ENCODE results near the gene LDHA. TPM values are rescaled to one million over a fixed set of nuclear protein-coding genes. Genes with fewer than 3 reads are reported as not detected.
"Not testable (repeated sequence)": the region's sequence is repeated elsewhere in the genome, so short reads cannot be mapped to it uniquely, and the experiment has no call there.

LDHA gene
- total RNA-seq, 2 donors from 2014 or later = 187 to 316 TPM

- peak overlapping the region; percentile 96 to 98 for H3K27ac ChIP-seq
- peak overlapping the region; percentile 82 to 86 for H3K4me3 ChIP-seq
- H3K4me1 ChIP-seq = peaks cover 0 to 12% of the 10 kb centered on the region in 2 donors
- no peaks in the 10 kb centered on the region for H3K9me3 ChIP-seq
- peak; percentile 98 for DNase-seq (ENCODE audit: low spot score)
- TF ChIP-seq CTCF (IDR thresholded peaks at IDR 0.05) = no peak
- H3K36me3 ChIP-seq = peaks cover 41% of the 10 kb centered on the region
- H3K27me3 ChIP-seq = no peaks in the 10 kb centered on the region
Observed at GRCh38 chr11:18395735-18396504, 1.6 kb downstream of the LDHA start.

GRCh38 chr11:18397921-18398320 lies 3.6 kb downstream of the LDHA start:
- H3K9me3 ChIP-seq = no peaks in the 10 kb centered on the region
- H3K4me3 ChIP-seq = no peak overlapping the region
- H3K27me3 ChIP-seq = no peaks in the 10 kb centered on the region
- no peak for DNase-seq (ENCODE audit: low spot score)
- H3K36me3 ChIP-seq = peaks cover 60% of the 10 kb centered on the region
- no peak for TF ChIP-seq CTCF (IDR thresholded peaks at IDR 0.05)
- H3K4me1 ChIP-seq = peaks cover 0 to 12% of the 10 kb centered on the region in 2 donors
- H3K27ac ChIP-seq = no peak overlapping the region

DNA sequence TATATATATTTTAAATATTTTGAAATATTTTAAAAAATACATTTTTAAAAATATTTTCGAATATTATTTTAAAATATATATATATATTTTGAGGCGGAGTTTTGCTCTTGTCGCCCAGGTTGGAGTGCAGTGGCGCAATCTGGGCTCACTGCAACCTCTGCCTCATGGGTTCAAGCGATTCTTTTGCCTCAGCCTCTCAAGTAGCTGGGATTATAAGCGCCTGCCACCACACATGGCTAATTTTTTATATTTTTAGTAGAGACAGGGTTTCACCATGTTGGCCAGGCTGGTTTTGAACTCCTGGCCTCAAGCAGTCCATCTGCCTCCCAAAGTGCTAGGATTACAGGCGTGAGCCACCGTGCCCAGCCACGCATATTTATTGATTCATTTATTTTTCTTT lies 6.7 kb downstream of the LDHA start:
- not testable (repeated sequence) for H3K27ac ChIP-seq, H3K9me3 ChIP-seq, H3K4me1 ChIP-seq, H3K4me3 ChIP-seq, H3K27me3 ChIP-seq
- peak; percentile 52 for DNase-seq (ENCODE audit: low spot score)
- H3K36me3 ChIP-seq = peaks cover 92% of the 10 kb centered on the region

- no peaks in the 10 kb centered on the region for H3K4me1 ChIP-seq
- peak; percentile 40 for DNase-seq (ENCODE audit: low spot score)
- H3K4me3 ChIP-seq = no peak overlapping the region
- H3K27me3 ChIP-seq = no peaks in the 10 kb centered on the region
- H3K9me3 ChIP-seq = no peaks in the 10 kb centered on the region
- peaks cover 94% of the 10 kb centered on the region for H3K36me3 ChIP-seq
- no peak overlapping the region for H3K27ac ChIP-seq
- no peak for TF ChIP-seq CTCF (IDR thresholded peaks at IDR 0.05)
Observed at GRCh38 chr11:18404062-18404461, 9.7 kb downstream of the LDHA start.

DNA sequence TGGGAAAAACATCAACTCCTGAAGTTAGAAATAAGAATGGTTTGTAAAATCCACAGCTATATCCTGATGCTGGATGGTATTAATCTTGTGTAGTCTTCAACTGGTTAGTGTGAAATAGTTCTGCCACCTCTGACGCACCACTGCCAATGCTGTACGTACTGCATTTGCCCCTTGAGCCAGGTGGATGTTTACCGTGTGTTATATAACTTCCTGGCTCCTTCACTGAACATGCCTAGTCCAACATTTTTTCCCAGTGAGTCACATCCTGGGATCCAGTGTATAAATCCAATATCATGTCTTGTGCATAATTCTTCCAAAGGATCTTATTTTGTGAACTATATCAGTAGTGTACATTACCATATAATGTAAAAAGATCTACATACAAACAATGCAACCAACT lies 13.0 kb downstream of the LDHA start:
- not testable (repeated sequence) for H3K4me1 ChIP-seq; H3K4me3 ChIP-seq; H3K27me3 ChIP-seq; DNase-seq (ENCODE audit: low spot score); H3K27ac ChIP-seq; H3K9me3 ChIP-seq
- peaks cover 62% of the 10 kb centered on the region for H3K36me3 ChIP-seq

DNA sequence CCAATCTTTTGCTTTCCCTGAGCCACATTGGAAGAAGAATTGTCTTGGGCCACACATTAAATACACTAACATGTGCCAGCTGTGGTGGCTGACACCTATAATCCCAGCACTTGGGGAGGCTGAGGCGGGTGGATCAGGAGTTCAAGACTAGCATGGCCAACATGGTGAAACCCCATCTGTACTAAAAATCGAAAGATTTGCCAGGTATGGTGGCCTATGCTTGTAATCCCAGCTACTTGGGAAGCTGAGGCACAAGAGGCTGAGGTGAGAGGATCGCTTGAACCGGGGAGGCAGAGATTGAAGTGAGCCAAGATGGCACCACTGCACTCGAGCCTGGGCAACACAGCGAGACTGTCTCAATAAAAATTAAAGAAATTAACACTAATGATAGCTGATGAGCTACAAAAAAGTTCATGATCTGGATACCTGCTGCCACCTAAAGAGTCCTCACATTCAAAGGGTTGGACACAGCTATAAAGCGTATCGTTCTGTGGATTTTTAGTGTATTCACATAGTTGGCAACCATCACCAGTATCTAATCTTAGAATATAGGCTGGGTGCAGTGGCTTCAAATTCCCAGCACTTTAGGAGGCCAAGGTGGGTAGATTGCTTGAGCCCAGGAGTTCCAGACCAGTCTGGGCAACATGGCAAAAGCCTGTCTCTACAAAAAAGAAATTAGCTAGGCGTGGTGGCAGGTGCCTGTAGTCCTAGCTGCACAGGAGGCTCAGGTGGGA lies 14.4 kb downstream of the LDHA start:
- Histone ChIP-seq H3K4me1 (no peaks in the 10 kb centered on the region), H3K27ac (no peak overlapping the region), H3K27me3 (no peaks in the 10 kb centered on the region), H3K36me3 (peaks cover 48% of the 10 kb centered on the region), H3K4me3 (no peak overlapping the region), H3K9me3 (no peaks in the 10 kb centered on the region)
- DNase-seq (ENCODE audit: low spot score) = no peak
- TF ChIP-seq CTCF (IDR thresholded peaks at IDR 0.05) = no peak
